A673 (cell line): ENCODE measurements around the gene CCDC102B.

Source experiments
- CTCF ChIP-seq: fragments of 300-800, 200-600 bp; sonication (generic); conservative IDR thresholded peaks from 2 replicates; pipeline ENCODE4 v1.5.1; 2017; ENCODE audit warnings: low read depth, mild to moderate bottlenecking, antibody characterized with exemption, low read length, moderate library complexity, mixed read lengths
- EZH2 ChIP-seq: fragments of 200-600 bp; sonication (generic); IDR thresholded peaks from 2 replicates; pipeline ENCODE4 v1.6.1; 2017; ENCODE audit warnings: borderline replicate concordance, low read depth, mild to moderate bottlenecking, mixed read lengths, antibody characterized with exemption, low read length; ENCODE audit not compliant: poor library complexity, severe bottlenecking

GRCh38 chr18:68778280-68778886 lies 19.5 kb upstream of the CCDC102B start:
- TF ChIP-seq CTCF (no peak), EZH2 (no peak)
